HCT116 (cell line): ENCODE data around the gene REEP6.

ENCODE experiments used
- CEBPB ChIP-seq: IDR thresholded peaks from 2 replicates; pipeline ENCODE4 v1.6.1; 2012; ENCODE audit warnings: low read depth
- CTCF ChIP-seq, 3 experiments: fragments of 200-600 bp in 1 of 3; sonication (generic) in 1 of 3; IDR thresholded peaks in 2 of 3; conservative IDR thresholded peaks in 1 of 3; 2 replicates each; pipeline ENCODE4 v1.5.1; 2012 to 2017; ENCODE audit warnings: low read depth in 2 of 3, low read length in 2 of 3, antibody characterized with exemption in 1 of 3, borderline replicate concordance in 1 of 3, control low read depth in 1 of 3, mild to moderate bottlenecking in 1 of 3, mixed read lengths in 1 of 3, mixed run types in 1 of 3, moderate library complexity in 1 of 3; ENCODE audit not compliant: insufficient read depth in 1 of 3
- EGR1 ChIP-seq: IDR thresholded peaks from 2 replicates; pipeline ENCODE4 v1.6.1; 2012; ENCODE audit warnings: low read depth
- EZH2 ChIP-seq: fragments of 200-600 bp; sonication (generic); IDR thresholded peaks from 2 replicates; pipeline ENCODE4 v1.6.1; 2017; ENCODE audit warnings: antibody characterized with exemption, mixed run types
- EZH2phosphoT487 ChIP-seq: fragments of 200-600 bp; IDR thresholded peaks from 2 replicates; pipeline ENCODE4 v1.6.1; 2018; ENCODE audit warnings: antibody characterized with exemption, borderline replicate concordance
- MAX ChIP-seq: IDR thresholded peaks from 2 replicates; pipeline ENCODE4 v1.6.1; 2012
- POLR2A ChIP-seq: IDR thresholded peaks from 2 replicates; pipeline ENCODE4 v1.7.0; 2011; ENCODE audit warnings: borderline replicate concordance; ENCODE audit not compliant: insufficient read depth, insufficient read length; ENCODE audit errors: extremely low read depth
- REST ChIP-seq: IDR thresholded peaks from 2 replicates; pipeline ENCODE4 v1.6.1; 2012; ENCODE audit warnings: low read depth
- YY1 ChIP-seq: IDR thresholded peaks from 2 replicates; pipeline ENCODE4 v1.6.1; 2011; ENCODE audit warnings: low read length, low read depth, moderate library complexity, mild to moderate bottlenecking; ENCODE audit not compliant: insufficient replicate concordance; ENCODE audit errors: extremely low read depth
- ZBTB33 ChIP-seq: IDR thresholded peaks from 2 replicates; pipeline ENCODE4 v1.6.1; 2011; ENCODE audit warnings: mild to moderate bottlenecking, low read length, moderate library complexity; ENCODE audit not compliant: insufficient replicate concordance; ENCODE audit errors: extremely low read depth
- ZNF274 ChIP-seq: fragments of 200-500 bp; sonication (Bioruptor generic); IDR thresholded peaks from 2 replicates; pipeline ENCODE4 v1.6.1; 2014; ENCODE audit warnings: mild to moderate bottlenecking, low read depth, low read length, inconsistent platforms

- TF ChIP-seq CTCF (IDR thresholded peaks at IDR 0.05 in 2 of 3, conservative IDR thresholded peaks at IDR 0.05 in 1 of 3; ENCODE audit: borderline replicate concordance in 1 of 3, insufficient read depth in 1 of 3, low read depth in 2 of 3, low read length in 2 of 3): no peak
- no peak for TF ChIP-seq EGR1
- no peak for TF ChIP-seq MAX
- TF ChIP-seq EZH2phosphoT487: no peak
- no peak for TF ChIP-seq YY1
- no peak for TF ChIP-seq POLR2A
- no peak for TF ChIP-seq ZBTB33
- TF ChIP-seq CEBPB: no peak
- TF ChIP-seq EZH2: no peak
- no peak for TF ChIP-seq REST
- TF ChIP-seq ZNF274: no peak
These were observed 38.0 kb upstream of the REEP6 start for GRCh38 chr19:1452802-1453524.
